ENCODE results near the gene NPHP4. TPM values are rescaled to one million over a fixed set of nuclear protein-coding genes. Genes with fewer than 3 reads are reported as not detected.

Gene NPHP4
- total RNA-seq, 2 donors from 2014 or later: 11.4 to 32.2 TPM

- Histone ChIP-seq H3K27me3 (replicated peaks; ENCODE audit: insufficient read depth) (no peaks in the 10 kb centered on the region), H3K4me3 (no peak overlapping the region), H3K27ac (no peak overlapping the region), H3K4me1 (replicated peaks) (no peaks in the 10 kb centered on the region), H3K36me3 (no peaks in the 10 kb centered on the region), H3K9me3 (no peaks in the 10 kb centered on the region)
- 96% methylated on average over 10 of the region's 10 CpGs for WGBS
- TF ChIP-seq POLR2A (IDR thresholded peaks at IDR 0.05) (no peak), CTCF (IDR thresholded peaks at IDR 0.05) (no peak), POLR2AphosphoS5 (IDR thresholded peaks at IDR 0.05) (no peak)
- no peak for DNase-seq (ENCODE audit: low spot score)
- intact Hi-C loops (cut with DNase I): no loop called here
These were observed 78.3 kb downstream of the NPHP4 start for GRCh38 chr1:5913876-5914275.

- 86% methylated on average over 14 of the region's 14 CpGs for WGBS
- H3K27ac ChIP-seq: no peak overlapping the region
- no peaks in the 10 kb centered on the region for H3K36me3 ChIP-seq
- H3K9me3 ChIP-seq: no peaks in the 10 kb centered on the region
- DNase-seq (ENCODE audit: low spot score): no peak
- H3K4me3 ChIP-seq: no peak overlapping the region
- no peaks in the 10 kb centered on the region for H3K4me1 ChIP-seq (replicated peaks)
- intact Hi-C loops (cut with DNase I): no loop called here
- TF ChIP-seq CTCF (IDR thresholded peaks at IDR 0.05): no peak
- no peak for TF ChIP-seq POLR2AphosphoS5 (IDR thresholded peaks at IDR 0.05)
- no peak for TF ChIP-seq POLR2A (IDR thresholded peaks at IDR 0.05)
- no peaks in the 10 kb centered on the region for H3K27me3 ChIP-seq (replicated peaks; ENCODE audit: insufficient read depth)
These were observed 79.0 kb downstream of the NPHP4 start for GRCh38 chr1:5913078-5913845.

GRCh38 chr1:5911871-5912271, 80.4 kb downstream of the NPHP4 start:
- TF ChIP-seq POLR2A (IDR thresholded peaks at IDR 0.05): no peak
- TF ChIP-seq POLR2AphosphoS5 (IDR thresholded peaks at IDR 0.05): no peak
- TF ChIP-seq CTCF (IDR thresholded peaks at IDR 0.05): no peak
- Histone ChIP-seq H3K27me3 (replicated peaks; ENCODE audit: insufficient read depth) (no peaks in the 10 kb centered on the region), H3K4me3 (no peak overlapping the region), H3K36me3 (no peaks in the 10 kb centered on the region), H3K9me3 (no peaks in the 10 kb centered on the region), H3K4me1 (replicated peaks) (no peaks in the 10 kb centered on the region), H3K27ac (no peak overlapping the region)
- no peak for DNase-seq (ENCODE audit: low spot score)
- intact Hi-C loops (cut with DNase I): no loop called here
- WGBS: 93% methylated on average over 19 of the region's 19 CpGs

- WGBS: 95% methylated on average over 14 of the region's 14 CpGs
- Histone ChIP-seq H3K27me3 (replicated peaks; ENCODE audit: insufficient read depth) (no peaks in the 10 kb centered on the region), H3K27ac (no peak overlapping the region), H3K4me3 (no peak overlapping the region), H3K4me1 (replicated peaks) (no peaks in the 10 kb centered on the region), H3K9me3 (no peaks in the 10 kb centered on the region), H3K36me3 (no peaks in the 10 kb centered on the region)
- TF ChIP-seq CTCF (IDR thresholded peaks at IDR 0.05) (no peak), POLR2AphosphoS5 (IDR thresholded peaks at IDR 0.05) (no peak), POLR2A (IDR thresholded peaks at IDR 0.05) (no peak)
- intact Hi-C loops (cut with DNase I): no loop called here
- no peak for DNase-seq (ENCODE audit: low spot score)
These were observed 81.1 kb downstream of the NPHP4 start for GRCh38 chr1:5911157-5911556.

- no peaks in the 10 kb centered on the region for H3K36me3 ChIP-seq
- DNase-seq (ENCODE audit: low spot score): no peak
- TF ChIP-seq CTCF (IDR thresholded peaks at IDR 0.05) (no peak), POLR2AphosphoS5 (IDR thresholded peaks at IDR 0.05) (no peak), POLR2A (IDR thresholded peaks at IDR 0.05) (no peak)
These were observed 81.6 kb downstream of the NPHP4 start for GRCh38 chr1:5910666-5911065.

More at GRCh38 chr1:5910666-5911065, 81.6 kb downstream of the NPHP4 start:
- H3K27ac ChIP-seq: no peak overlapping the region
- no peaks in the 10 kb centered on the region for H3K4me1 ChIP-seq (replicated peaks)
- no peaks in the 10 kb centered on the region for H3K27me3 ChIP-seq (replicated peaks; ENCODE audit: insufficient read depth)
- intact Hi-C loops (cut with DNase I): no loop called here
- H3K9me3 ChIP-seq: no peaks in the 10 kb centered on the region
- WGBS: 93% methylated on average over 11 of the region's 11 CpGs
- no peak overlapping the region for H3K4me3 ChIP-seq
